H1 (cell line): ENCODE results near the gene TYMS. TPM values are rescaled to one million over a fixed set of nuclear protein-coding genes. Genes with fewer than 3 reads are reported as not detected.

Source experiments
- CREB1 ChIP-seq: IDR thresholded peaks from 2 replicates; pipeline ENCODE4 v1.6.1; 2012; ENCODE audit warnings: inconsistent platforms
- E2F6 ChIP-seq: IDR thresholded peaks from 2 replicates; pipeline ENCODE4 v1.6.1; 2012; ENCODE audit warnings: inconsistent platforms
- KDM4A ChIP-seq: IDR thresholded peaks from one replicate; pipeline ENCODE4 v1.7.1; 2012; ENCODE audit warnings: low read depth, mild to moderate bottlenecking, moderate library complexity, low read length, inconsistent platforms; ENCODE audit not compliant: severe bottlenecking
- PHF8 ChIP-seq: fragments of 200-600 bp; sonication (generic); conservative IDR thresholded peaks from 2 replicates; pipeline ENCODE4 v1.7.1; 2012; ENCODE audit warnings: low read depth, mild to moderate bottlenecking, inconsistent platforms, low read length, moderate library complexity
- RBBP5 ChIP-seq: IDR thresholded peaks from 2 replicates; pipeline ENCODE4 v1.7.1; 2012; ENCODE audit warnings: low read depth, mild to moderate bottlenecking, inconsistent platforms, low read length, moderate library complexity, borderline replicate concordance
- SIN3A ChIP-seq, 2 experiments: IDR thresholded peaks in 1 of 2; conservative IDR thresholded peaks in 1 of 2; 2 replicates each; pipeline ENCODE4 v1.6.1; 2011 to 2012; ENCODE audit warnings: low read length in 2 of 2, improper control_type of control experiment in 1 of 2, low read depth in 1 of 2, mild to moderate bottlenecking in 1 of 2
- polyA plus RNA-seq, 7 experiments: library from polyadenylated mRNA; depleted of rRNA in 3 of 7; stranded (reverse) in 5 of 7; unstranded in 2 of 7; fragments of >200 nt in 5 of 7; fragments of 200-250 nt in 2 of 7; gene quantifications; 1 replicate in 5 of 7; 2 replicates in 1 of 7; 4 replicates in 1 of 7; pipeline versions ENCODE4 v1.2.1 to v1.2.3, GENCODE V29; 2011 to 2013; ENCODE audit warnings: missing spikeins in 2 of 7, mixed read lengths in 2 of 7
- total RNA-seq: library from RNA; stranded (reverse); fragmentation: NEBNext Ultra II Directional; extraction: Animal tissue kit (Norgen Biotek cat#: 25700); gene quantifications from 2 replicates; pipeline ENCODE4 v1.2.1, GENCODE V29; 2021
- TF ChIP-seq, protein P1 (sequence below), 3 experiments: IDR thresholded peaks; 1 replicate in 2 of 3; 2 replicates in 1 of 3; pipeline versions ENCODE4 v1.5.1 to v1.6.1; 2011; ENCODE audit warnings: low read length in 3 of 3, mild to moderate bottlenecking in 3 of 3, inconsistent platforms in 2 of 3, low read depth in 1 of 3, moderate library complexity in 1 of 3; ENCODE audit not compliant: insufficient read depth in 1 of 3; ENCODE audit errors: control extremely low read depth in 1 of 3

The TYMS gene
- total and polyA plus RNA-seq, 2 of the 8 experiments (the other 6 are each of a cell fraction or from before 2014, with no cell fraction given), result 91.9 to 110 TPM

DNA sequence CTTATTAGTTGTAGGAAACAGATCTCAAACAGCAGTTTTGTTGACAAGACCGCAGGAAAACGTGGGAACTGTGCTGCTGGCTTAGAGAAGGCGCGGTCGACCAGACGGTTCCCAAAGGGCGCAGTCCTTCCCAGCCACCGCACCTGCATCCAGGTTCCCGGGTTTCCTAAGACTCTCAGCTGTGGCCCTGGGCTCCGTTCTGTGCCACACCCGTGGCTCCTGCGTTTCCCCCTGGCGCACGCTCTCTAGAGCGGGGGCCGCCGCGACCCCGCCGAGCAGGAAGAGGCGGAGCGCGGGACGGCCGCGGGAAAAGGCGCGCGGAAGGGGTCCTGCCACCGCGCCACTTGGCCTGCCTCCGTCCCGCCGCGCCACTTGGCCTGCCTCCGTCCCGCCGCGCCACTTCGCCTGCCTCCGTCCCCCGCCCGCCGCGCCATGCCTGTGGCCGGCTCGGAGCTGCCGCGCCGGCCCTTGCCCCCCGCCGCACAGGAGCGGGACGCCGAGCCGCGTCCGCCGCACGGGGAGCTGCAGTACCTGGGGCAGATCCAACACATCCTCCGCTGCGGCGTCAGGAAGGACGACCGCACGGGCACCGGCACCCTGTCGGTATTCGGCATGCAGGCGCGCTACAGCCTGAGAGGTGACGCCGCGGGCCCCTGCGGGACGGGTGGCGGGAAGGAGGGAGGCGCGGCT, at the start of gene TYMS (continued):
- TF ChIP-seq PHF8 (peak; percentile 66; the same call in 1 of the 2 replicates), KDM4A (peak; percentile 83), SIN3A (conservative IDR thresholded peaks at IDR 0.05 in 1 of 2, IDR thresholded peaks at IDR 0.05 in 1 of 2; ENCODE audit: low read depth in 1 of 2, low read length in 2 of 2) (peak; percentile 9 to 40; a peak in 1 of 4 replicates), RBBP5 (peak; percentile 71), E2F6 (peak; percentile 51; the same call in 1 of the 2 replicates), CREB1 (0 out of 2 replicates have a peak, but pooled peaks have one; percentile 34)
- TF ChIP-seq, protein P1, sequence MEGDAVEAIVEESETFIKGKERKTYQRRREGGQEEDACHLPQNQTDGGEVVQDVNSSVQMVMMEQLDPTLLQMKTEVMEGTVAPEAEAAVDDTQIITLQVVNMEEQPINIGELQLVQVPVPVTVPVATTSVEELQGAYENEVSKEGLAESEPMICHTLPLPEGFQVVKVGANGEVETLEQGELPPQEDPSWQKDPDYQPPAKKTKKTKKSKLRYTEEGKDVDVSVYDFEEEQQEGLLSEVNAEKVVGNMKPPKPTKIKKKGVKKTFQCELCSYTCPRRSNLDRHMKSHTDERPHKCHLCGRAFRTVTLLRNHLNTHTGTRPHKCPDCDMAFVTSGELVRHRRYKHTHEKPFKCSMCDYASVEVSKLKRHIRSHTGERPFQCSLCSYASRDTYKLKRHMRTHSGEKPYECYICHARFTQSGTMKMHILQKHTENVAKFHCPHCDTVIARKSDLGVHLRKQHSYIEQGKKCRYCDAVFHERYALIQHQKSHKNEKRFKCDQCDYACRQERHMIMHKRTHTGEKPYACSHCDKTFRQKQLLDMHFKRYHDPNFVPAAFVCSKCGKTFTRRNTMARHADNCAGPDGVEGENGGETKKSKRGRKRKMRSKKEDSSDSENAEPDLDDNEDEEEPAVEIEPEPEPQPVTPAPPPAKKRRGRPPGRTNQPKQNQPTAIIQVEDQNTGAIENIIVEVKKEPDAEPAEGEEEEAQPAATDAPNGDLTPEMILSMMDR (IDR thresholded peaks at IDR 0.05; ENCODE audit: control extremely low read depth in 1 of 3, insufficient read depth in 1 of 3, low read depth in 1 of 3, low read length in 3 of 3), result peak in 1 of 3 experiments; percentile 9; a peak in 1 of 4 replicates
